Measurements from ENCODE around the gene TSSK1B. TPM values are rescaled to one million over a fixed set of nuclear protein-coding genes. Genes with fewer than 3 reads are reported as not detected.
"Not testable (repeated sequence)": the region's sequence is repeated elsewhere in the genome, so short reads cannot be mapped to it uniquely, and the experiment has no call there.

Gene TSSK1B
- total RNA-seq, 1 donor from 2014 or later: not detected

DNA sequence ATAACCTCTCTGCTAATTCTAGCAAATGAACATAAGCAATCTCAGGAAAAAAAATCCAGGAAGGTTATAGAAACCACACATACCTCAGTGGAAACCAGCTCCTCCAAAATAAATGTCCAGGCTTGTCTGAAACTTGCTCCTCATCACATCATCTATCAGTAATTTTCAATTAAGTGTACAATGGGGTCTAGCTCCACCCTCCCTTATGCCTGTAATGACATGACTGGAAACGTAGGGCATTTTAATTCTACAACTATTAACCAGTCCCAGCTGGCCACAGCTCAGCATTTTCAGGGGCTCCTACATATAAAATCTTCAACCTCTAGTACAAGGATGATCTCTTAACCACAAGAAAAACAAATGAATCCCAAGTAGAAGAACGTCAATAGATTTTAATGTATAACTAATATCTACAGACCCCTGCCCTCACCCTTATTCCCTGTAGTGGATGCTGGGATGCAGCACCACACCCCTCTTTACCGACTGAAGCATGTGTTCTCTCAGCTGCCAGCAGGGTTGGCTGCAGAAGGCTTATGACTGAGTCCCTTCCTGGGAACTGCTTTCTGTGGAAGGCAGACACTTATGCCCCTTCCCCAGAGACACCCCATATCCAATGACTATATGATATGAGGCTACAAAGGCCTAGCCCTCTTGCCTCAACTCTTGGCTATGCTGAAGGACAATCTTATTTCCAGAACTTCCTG is 6.8 kb downstream of the TSSK1B start:
- Histone ChIP-seq H3K27me3 (no peaks in the 10 kb centered on the region), H3K9me3 (no peaks in the 10 kb centered on the region), H3K4me1 (no peaks in the 10 kb centered on the region), H3K4me3 (no peak overlapping the region), H3K27ac (no peak overlapping the region), H3K36me3 (no peaks in the 10 kb centered on the region)
- intact Hi-C loops (cut with DNase I): no loop called here
- DNase-seq (ENCODE audit: low spot score in 2 of 2): no peak
- no peak for TF ChIP-seq CTCF (IDR thresholded peaks at IDR 0.05)

DNA sequence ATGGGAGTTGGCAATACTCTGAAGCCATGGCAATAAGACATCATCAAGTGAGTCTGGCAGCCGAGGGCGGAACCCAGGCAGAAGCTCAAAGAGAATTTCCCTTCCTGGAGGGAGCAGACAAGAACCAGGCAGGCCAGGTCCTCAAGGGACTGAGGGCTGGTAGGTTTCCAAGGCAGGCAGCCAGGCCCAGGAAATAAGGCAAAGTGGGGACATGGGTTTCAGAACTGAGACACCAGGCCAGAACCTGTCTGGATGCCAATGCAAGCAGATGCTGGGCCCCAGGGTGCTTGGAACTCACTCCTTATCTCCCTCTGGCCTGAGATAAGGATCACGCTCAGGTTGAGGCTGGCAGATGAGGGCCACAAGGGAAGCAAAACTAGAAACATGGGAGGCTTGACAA is 8.9 kb downstream of the TSSK1B start:
- no peak for TF ChIP-seq CTCF (IDR thresholded peaks at IDR 0.05)
- H3K27ac ChIP-seq: no peak overlapping the region
- intact Hi-C loops (cut with DNase I): no loop called here
- no peak overlapping the region for H3K4me3 ChIP-seq
- H3K36me3 ChIP-seq: no peaks in the 10 kb centered on the region
- H3K9me3 ChIP-seq: no peaks in the 10 kb centered on the region
- no peaks in the 10 kb centered on the region for H3K4me1 ChIP-seq
- H3K27me3 ChIP-seq: no peaks in the 10 kb centered on the region
- no peak for DNase-seq (ENCODE audit: low spot score in 2 of 2)

GRCh38 chr5:113421693-113422092 is 13.1 kb downstream of the TSSK1B start:
- no peaks in the 10 kb centered on the region for H3K27me3 ChIP-seq
- no peak overlapping the region for H3K27ac ChIP-seq
- no peak for DNase-seq (ENCODE audit: low spot score in 2 of 2)
- no peaks in the 10 kb centered on the region for H3K36me3 ChIP-seq
- no peaks in the 10 kb centered on the region for H3K4me1 ChIP-seq
- TF ChIP-seq CTCF (IDR thresholded peaks at IDR 0.05): no peak
- intact Hi-C loops (cut with DNase I): no loop called here
- no peaks in the 10 kb centered on the region for H3K9me3 ChIP-seq
- H3K4me3 ChIP-seq: no peak overlapping the region

DNA sequence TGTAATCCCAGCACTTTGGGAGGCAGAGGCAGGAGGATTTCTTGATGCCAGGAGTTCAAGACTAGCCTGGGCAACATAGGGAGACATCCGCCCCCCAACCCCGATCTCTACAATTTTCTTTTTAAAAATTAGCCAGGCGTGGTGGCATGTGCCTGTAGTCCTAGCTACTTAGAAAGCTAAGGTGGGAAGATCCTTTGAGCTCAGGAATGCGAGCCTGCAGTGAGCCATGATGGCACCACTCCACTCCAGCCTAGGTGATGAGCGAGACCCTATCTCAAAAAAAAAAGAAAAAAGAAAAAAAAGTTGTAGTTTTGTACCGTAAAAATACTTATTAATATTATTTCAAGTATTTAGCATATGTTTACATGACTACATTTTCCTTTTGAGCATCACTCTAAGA is 29.3 kb downstream of the TSSK1B start:
- H3K4me3 ChIP-seq: no peak overlapping the region
- H3K9me3 ChIP-seq: no peaks in the 10 kb centered on the region
- intact Hi-C loops (cut with DNase I): no loop called here
- H3K4me1 ChIP-seq: no peaks in the 10 kb centered on the region
- no peak for DNase-seq (ENCODE audit: low spot score in 2 of 2)
- no peaks in the 10 kb centered on the region for H3K36me3 ChIP-seq
- TF ChIP-seq CTCF (IDR thresholded peaks at IDR 0.05): no peak
- no peaks in the 10 kb centered on the region for H3K27me3 ChIP-seq
- no peak overlapping the region for H3K27ac ChIP-seq

DNA sequence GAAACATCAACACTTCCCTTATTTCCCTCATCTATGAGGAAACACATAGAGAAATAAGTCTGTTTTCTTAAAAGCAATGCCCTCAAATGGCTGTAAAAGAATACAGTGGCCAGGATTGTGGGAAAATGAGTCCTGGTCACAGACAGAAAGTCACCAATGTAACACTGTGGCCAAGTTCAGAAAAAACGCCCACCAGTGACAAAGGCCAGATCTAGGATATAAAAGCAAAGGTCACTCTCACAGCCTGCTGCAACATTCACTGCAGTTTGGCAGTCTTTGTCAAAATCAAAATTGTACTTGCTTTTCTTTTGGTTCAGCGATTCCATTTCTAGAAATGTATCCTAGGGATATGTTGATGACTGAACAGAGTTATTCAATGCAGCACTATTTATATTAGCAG is 30.5 kb downstream of the TSSK1B start:
- TF ChIP-seq CTCF (IDR thresholded peaks at IDR 0.05): no peak
- H3K27ac ChIP-seq: no peak overlapping the region
- no peaks in the 10 kb centered on the region for H3K36me3 ChIP-seq
- H3K4me1 ChIP-seq: no peaks in the 10 kb centered on the region
- no peaks in the 10 kb centered on the region for H3K27me3 ChIP-seq
- H3K9me3 ChIP-seq: no peaks in the 10 kb centered on the region
- DNase-seq (ENCODE audit: low spot score in 2 of 2): no peak
- H3K4me3 ChIP-seq: no peak overlapping the region
- intact Hi-C loops (cut with DNase I): no loop called here

GRCh38 chr5:113397986-113398385 is 36.8 kb downstream of the TSSK1B start:
- H3K36me3 ChIP-seq; H3K4me1 ChIP-seq; H3K4me3 ChIP-seq; H3K9me3 ChIP-seq; H3K27ac ChIP-seq; intact Hi-C loops (cut with DNase I); H3K27me3 ChIP-seq; DNase-seq (ENCODE audit: low spot score in 2 of 2): not testable (repeated sequence)

All from ascending aorta (tissue), 2 donors.